Measurements from ENCODE around the gene ADD3. TPM values are rescaled to one million over a fixed set of nuclear protein-coding genes. Genes with fewer than 3 reads are reported as not detected.
A peak's percentile ranks its signal among the peaks of the same experiment; 100 is the strongest.

ADD3 gene
- total RNA-seq, 1 donor from 2014 or later, result 77.2 TPM

- no peak for DNase-seq (ENCODE audit: low spot score)
- intact Hi-C loops (cut with DNase I), result no loop called here
Measured at GRCh38 chr10:110163192-110163773, 155.5 kb downstream of the ADD3 start.

GRCh38 chr10:110163841-110164240 is 156.1 kb downstream of the ADD3 start:
- intact Hi-C loops (cut with DNase I), result no loop called here
- no peak for DNase-seq (ENCODE audit: low spot score)

DNA sequence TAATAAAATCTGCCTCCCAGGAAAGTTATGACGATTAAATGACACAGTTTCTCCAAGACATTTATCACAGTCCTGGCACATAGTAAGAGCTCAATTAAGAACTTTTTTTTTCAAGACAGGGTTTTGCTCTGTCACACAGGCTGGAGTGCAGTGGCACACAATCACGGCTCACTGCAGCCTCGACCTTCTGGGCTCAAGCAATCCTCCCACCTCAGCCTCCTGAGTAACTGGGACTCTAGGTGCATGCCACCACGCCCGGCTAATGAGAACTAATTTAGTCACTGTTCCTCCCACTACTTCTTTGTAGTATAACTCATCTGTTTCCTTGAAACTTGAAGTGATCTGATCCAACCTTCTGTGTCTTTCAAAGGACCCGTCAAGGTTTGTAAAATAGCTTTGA is 157.5 kb downstream of the ADD3 start:
- intact Hi-C loops (cut with DNase I), result no loop called here

GRCh38 chr10:110167149-110167548 is 159.4 kb downstream of the ADD3 start:
- intact Hi-C loops (cut with DNase I), result no loop called here

More for the DNA sequence above, 157.5 kb downstream of the ADD3 start:
- no peak for DNase-seq (ENCODE audit: low spot score)

GRCh38 chr10:110168601-110169481 is 161.1 kb downstream of the ADD3 start:
- no peak for DNase-seq (ENCODE audit: low spot score)
- intact Hi-C loops (cut with DNase I), result no loop called here

More at GRCh38 chr10:110167149-110167548, 159.4 kb downstream of the ADD3 start:
- no peak for DNase-seq (ENCODE audit: low spot score)

- intact Hi-C loops (cut with DNase I), result no loop called here
- no peak for DNase-seq (ENCODE audit: low spot score)
Measured at GRCh38 chr10:110169586-110169985, 161.8 kb downstream of the ADD3 start.

DNA sequence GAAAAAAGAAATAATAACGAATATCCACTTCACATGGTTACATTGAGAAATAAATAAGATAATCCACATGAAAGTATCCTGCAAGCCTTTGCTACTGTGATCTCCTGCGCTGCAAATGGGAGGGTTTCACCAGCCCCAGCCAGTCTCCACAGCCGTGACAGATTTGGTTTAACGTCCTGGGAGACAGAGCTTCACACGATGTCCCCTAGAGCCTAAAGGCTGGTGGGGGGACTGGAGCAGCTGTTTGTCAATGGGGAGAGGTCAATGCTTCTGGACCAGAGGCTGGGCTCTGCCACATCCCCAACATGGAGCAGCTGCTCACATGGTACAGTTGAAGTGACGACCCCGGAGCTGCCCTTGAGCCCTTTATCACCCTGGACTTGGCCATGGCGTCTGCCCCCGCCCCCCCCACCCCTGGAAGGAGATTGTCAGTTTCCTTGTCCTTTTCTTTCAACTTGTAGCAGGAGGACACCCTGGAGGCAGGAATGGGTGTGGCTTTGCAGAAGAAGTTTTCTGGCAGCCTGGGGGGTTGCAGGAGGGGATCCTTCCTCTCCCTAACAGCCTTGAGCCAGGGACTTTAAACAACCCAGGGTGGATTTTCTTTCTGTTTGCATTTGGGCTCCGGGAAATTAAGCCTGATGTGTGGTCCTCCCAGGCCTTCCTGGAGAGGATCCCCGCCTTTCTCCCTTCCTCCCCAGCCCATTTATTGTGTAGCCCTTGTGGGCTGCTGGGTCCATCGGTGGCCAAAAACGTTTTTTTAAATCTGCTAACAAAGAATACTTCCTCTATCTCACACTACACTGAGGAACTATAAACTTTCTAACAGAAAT is 162.6 kb downstream of the ADD3 start:
- DNase-seq (ENCODE audit: low spot score), result no peak
- intact Hi-C loops (cut with DNase I), result no loop called here

DNA sequence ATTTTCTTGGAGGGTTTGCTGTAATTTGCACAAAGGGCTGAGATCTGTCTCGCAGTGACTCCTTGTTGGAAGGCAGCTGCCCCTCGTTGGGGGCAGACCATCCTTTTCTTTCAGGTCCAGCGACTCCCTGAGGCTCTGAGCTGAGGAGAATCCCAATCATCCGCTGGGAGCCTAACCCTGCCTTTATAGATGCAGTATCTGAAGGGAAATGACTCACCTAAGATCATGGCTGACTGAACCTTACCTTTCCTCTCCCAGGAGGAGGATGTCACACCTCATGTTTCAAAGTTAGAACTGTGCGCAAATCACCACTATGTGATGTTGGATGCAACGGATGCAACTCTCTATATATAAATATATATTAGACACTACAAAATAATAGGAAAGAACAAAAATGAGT is 163.2 kb downstream of the ADD3 start:
- DNase-seq (ENCODE audit: low spot score), result no peak
- intact Hi-C loops (cut with DNase I), result no loop called here

DNA sequence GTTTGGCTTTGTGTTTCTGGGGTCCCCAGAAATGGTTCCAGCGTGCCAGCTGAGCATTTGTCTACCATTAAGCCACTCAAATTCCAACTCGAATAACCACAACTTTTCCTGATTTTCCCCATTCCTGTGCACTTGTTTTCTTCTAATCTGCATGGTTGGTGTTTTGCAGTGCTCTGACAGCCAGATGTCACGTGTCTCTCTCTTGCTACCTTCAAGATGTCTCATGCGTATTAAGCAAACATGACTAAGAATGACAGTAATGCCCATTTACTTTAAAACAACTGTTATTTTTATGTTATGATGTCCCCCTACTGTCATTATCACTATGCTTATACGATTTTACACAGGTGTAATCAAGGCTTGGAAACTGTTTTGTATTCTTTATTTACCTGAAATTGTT is 164.4 kb downstream of the ADD3 start:
- intact Hi-C loops (cut with DNase I), result no loop called here

DNA sequence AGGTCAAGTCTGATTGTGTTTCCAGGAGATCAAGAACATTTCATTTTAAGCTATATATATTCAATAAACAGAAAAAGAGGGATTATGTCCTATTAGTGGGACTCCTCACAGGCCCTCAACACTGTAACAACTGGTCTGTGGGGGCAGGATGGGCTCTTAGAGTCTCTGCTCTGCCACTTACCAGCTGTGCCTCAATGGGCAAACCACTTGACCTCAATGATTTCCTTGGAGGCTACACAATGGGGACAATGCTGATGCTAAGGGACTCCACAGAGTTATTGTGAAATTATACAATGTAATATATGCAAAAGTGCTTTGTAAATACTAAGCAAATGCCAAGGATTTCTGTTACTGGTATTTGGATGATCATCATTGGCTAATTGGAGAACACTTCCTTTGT is 166.4 kb downstream of the ADD3 start:
- intact Hi-C loops (cut with DNase I), result no loop called here
- no peak for DNase-seq (ENCODE audit: low spot score)

More for the DNA sequence above, 164.4 kb downstream of the ADD3 start:
- DNase-seq (ENCODE audit: low spot score), result no peak

- intact Hi-C loops (cut with DNase I), result no loop called here
- no peak for DNase-seq (ENCODE audit: low spot score)
Measured at GRCh38 chr10:110174816-110175215, 167.0 kb downstream of the ADD3 start.

DNA sequence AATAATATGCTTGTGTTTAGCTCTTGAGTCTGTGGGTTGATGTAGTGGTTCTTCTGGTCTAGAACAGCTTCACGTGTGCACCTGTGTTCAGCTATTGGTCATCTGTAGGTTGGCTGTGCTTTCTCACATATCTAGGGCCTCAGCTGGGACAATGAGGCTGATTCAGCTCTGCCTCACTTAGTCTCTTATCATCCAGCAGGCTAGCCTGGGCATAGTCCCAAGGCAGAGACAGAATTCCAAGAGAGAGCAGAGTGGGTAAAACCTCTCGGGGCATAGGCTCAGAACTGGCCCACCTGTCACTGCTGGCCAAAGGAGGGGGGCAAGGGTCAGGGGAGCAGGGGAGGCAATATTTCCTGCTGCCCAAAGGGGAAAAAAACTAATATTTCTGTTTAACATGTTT is 167.6 kb downstream of the ADD3 start:
- intact Hi-C loops (cut with DNase I), result no loop called here
- no peak for DNase-seq (ENCODE audit: low spot score)

DNA sequence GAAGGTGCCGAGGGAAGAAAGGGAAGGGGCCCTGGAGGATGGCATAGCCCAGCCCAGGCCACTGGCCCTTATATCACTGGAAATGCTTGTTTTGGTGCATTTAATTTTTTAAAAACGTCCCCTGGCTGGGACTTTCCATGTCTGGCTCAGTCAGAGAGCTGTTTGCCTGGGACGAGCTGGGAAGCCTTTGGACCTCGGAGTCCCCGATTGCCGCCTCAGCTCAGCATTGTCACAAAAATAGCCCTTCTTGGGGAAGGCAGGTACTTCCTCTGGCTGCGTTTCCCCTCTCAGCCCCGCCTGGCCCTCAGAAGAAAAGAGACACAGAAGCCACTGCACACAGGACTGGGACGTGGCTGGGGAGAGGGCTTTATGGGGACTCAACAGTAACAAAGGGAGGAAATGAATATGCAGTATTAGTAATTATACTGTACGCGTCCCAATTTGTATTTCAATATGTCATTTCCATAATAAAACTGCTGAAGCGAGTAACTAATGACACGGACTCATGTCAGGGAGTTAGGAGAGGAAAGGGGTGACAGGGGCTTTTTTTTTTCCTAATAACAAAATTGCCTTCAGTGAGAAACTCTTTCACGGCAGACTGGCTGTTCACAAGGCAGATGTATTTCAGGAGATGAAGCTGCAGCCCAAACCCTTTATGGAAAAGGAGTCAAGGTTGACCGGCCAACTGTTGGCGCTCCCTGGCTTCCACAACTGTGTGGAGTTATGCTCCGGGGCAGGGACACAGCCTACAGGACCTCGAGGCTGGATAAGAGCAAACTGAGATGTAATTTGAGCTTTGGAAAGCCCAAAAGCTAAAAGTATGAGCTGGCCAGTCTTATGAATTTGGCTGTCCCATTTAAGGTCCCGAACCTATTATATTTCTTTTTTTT is 168.6 kb downstream of the ADD3 start:
- DNase-seq (ENCODE audit: low spot score), result peak; percentile 82
- intact Hi-C loops (cut with DNase I), result loop anchor here (2.0 kb wide), 1 partner anchor 30 kb away; the partner anchor contains the start of gene MXI1

DNA sequence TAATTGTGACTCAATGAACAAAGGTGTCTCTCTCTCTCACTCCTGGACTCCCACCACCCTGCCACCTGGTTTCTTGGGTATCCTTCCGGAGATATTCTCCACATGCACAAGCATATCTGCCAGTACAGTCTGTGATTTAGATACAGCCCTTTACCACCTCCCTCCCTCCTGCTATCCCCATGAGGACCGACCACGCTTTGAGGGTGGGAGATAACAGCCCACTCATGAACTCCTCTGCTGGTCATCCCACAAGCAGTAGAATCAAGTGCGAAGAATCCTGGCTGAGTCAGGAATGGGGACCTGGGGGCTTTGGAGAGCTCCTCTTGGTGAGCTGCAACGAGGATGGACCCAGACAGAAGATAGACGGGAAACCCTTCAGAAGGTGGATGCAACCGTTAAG is 171.4 kb downstream of the ADD3 start:
- DNase-seq (ENCODE audit: low spot score), result no peak
- intact Hi-C loops (cut with DNase I), result no loop called here

DNA sequence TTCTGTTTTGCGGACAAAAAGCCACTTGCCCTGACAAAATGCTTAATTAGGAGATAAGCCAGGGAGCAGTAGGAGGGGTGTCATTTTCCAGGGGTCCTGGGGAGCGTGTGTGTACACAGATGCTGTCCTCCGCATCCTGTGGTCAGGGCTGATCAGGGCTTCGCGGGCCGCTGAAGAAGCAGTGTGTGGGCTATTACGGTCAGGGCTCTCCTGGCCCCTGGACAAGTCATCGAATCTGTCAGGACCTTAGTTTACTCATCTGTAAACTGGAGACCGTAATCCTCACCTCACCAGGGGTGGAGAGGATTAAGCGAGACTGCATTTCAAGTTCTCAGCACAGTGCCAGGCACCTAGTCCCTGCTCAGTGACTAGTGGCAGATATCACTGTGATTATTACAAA is 173.7 kb downstream of the ADD3 start:
- DNase-seq (ENCODE audit: low spot score), result no peak
- intact Hi-C loops (cut with DNase I), result no loop called here

DNA sequence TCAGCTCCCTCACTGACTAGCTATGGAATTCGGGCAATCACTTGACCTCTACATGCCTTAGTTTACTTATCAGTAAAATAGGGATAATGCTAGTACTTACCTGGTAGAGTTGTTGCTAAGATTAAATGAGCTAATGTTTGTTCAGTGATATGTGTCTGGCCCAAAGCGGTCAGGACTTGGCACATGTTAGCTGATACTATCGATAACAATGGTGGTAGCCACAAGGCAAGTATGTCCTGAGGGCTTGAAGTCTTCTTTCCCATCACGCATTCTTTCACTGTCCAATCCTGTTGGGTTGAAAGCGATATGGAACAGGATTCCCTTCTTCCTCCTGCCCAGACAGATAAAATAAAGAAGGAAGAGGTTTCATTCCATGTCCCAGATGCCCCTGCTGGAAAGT is 174.1 kb downstream of the ADD3 start:
- no peak for DNase-seq (ENCODE audit: low spot score)
- intact Hi-C loops (cut with DNase I), result no loop called here

- no peak for DNase-seq (ENCODE audit: low spot score)
- intact Hi-C loops (cut with DNase I), result no loop called here
Measured at GRCh38 chr10:110184398-110184797, 176.6 kb downstream of the ADD3 start.

Data from cardiac septum (tissue), 1 donor.